ENCODE measurements around the gene SUSD4.

DNA sequence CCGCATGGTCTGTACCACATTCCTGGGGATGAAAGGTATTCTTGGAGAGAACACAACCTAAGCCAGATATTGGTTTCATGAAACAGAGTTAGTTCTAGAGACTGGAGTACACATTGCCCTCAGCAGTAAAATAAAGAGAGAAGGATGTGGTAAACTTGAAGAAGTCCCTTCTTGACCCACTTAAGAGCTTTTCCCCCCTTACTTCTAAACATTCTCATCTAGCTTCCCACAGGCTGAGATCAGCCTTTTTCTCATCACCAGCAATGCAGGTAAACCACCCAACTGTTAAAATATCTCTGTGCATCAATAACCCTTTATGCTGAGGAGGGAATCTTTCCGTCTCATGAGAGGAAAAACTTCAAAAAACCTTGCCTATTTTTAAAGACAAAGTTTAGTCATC is 62.6 kb downstream of the SUSD4 start:
- TF ChIP-seq TAF1 (IDR thresholded peaks at IDR 0.05; ENCODE audit: low read depth, low read length) (no peak), POLR2A (IDR thresholded peaks at IDR 0.05; ENCODE audit: low read depth, low read length) (no peak), POLR2AphosphoS5 (IDR thresholded peaks at IDR 0.05; ENCODE audit: low read depth, low read length) (no peak), PAX5 (IDR thresholded peaks at IDR 0.05; ENCODE audit: insufficient read depth, low read length, severe bottlenecking) (no peak), SPI1 (IDR thresholded peaks at IDR 0.05; ENCODE audit: low read depth, low read length) (no peak), POU2F2 (IDR thresholded peaks at IDR 0.05; ENCODE audit: low read depth, low read length) (no peak)
